HEK293 (cell line): ENCODE results near the gene CCL24.

Experiments used
- CTCF ChIA-PET: fragments of 350-600 bp; formaldehyde crosslinking; extraction: SDS; loops from one replicate; lab custom pipeline; 2021; ENCODE audit warnings: antibody characterized with exemption; lab: Yijun Ruan, JAX
- POLR2A ChIA-PET: fragments of 300-600 bp; formaldehyde crosslinking; extraction: SDS; loops from one replicate; lab custom pipeline; 2020; ENCODE audit warnings: antibody characterized with exemption, inconsistent platforms; lab: Yijun Ruan, JAX
- H3K27ac ChIP-seq: fragments of 200-500 bp; sonication (Bioruptor generic); 2 replicates; pipeline ENCODE4 v1.5.1; 2014; ENCODE audit warnings: low read depth, low read length, control low read depth, inconsistent platforms; ENCODE audit errors: extremely low read depth
- H3K36me3 ChIP-seq, 2 experiments: fragments of 200-500 bp in 1 of 2; sonication (Bioruptor generic) in 1 of 2; 1 replicate in 1 of 2; 2 replicates in 1 of 2; pipeline ENCODE4 v1.5.1; 2014 to 2017; ENCODE audit warnings: inconsistent platforms in 2 of 2, low read length in 2 of 2; ENCODE audit not compliant: control insufficient read depth in 2 of 2, insufficient read depth in 1 of 2
- H3K4me1 ChIP-seq: fragments of 200-500 bp; sonication (Bioruptor generic); 2 replicates; pipeline ENCODE4 v1.5.1; 2014; ENCODE audit warnings: mild to moderate bottlenecking, low read length, inconsistent platforms; ENCODE audit not compliant: control insufficient read depth, insufficient read depth
- H3K4me3 ChIP-seq: 2 replicates; pipeline ENCODE4 v1.5.1; 2011; ENCODE audit warnings: low read depth, mild to moderate bottlenecking, control low read depth, low read length, moderate library complexity
- H3K9me3 ChIP-seq: fragments of 200-500 bp; sonication (Bioruptor generic); 2 replicates; pipeline ENCODE4 v1.5.1; 2014; ENCODE audit warnings: low read depth, low read length, inconsistent platforms; ENCODE audit not compliant: control insufficient read depth, insufficient read depth
- MEIS1 ChIP-seq: sonication (generic); formaldehyde crosslinking; IDR thresholded peaks from 2 replicates; pipeline ENCODE4 v1.8.1; 2022; ENCODE audit warnings: missing genetic modification reagents, mild to moderate bottlenecking, borderline replicate concordance
- ZBTB1 ChIP-seq: fragments of 450-650 bp; formaldehyde crosslinking; IDR thresholded peaks from 2 replicates; pipeline ENCODE4 v1.5.1; 2016; ENCODE audit warnings: missing biosample characterization, missing genetic modification characterization
- ZBTB20 ChIP-seq: fragments of 450-650 bp; formaldehyde crosslinking; IDR thresholded peaks from 2 replicates; pipeline ENCODE4 v1.5.1; 2016; ENCODE audit warnings: missing biosample characterization, missing genetic modification characterization
- ZFP41 ChIP-seq: fragments of 450-650 bp; formaldehyde crosslinking; IDR thresholded peaks from 2 replicates; pipeline ENCODE4 v1.5.1; 2016; ENCODE audit warnings: missing biosample characterization, missing genetic modification characterization, borderline replicate concordance
- ZNF16 ChIP-seq: fragments of 450-650 bp; formaldehyde crosslinking; IDR thresholded peaks from 2 replicates; pipeline ENCODE4 v1.5.1; 2016; ENCODE audit warnings: low read depth, missing biosample characterization, missing genetic modification characterization
- ZNF2 ChIP-seq: fragments of 450-650 bp; formaldehyde crosslinking; IDR thresholded peaks from 2 replicates; pipeline ENCODE4 v1.5.1; 2016; ENCODE audit warnings: missing biosample characterization, missing genetic modification characterization
- ZNF202 ChIP-seq: fragments of 450-650 bp; formaldehyde crosslinking; IDR thresholded peaks from 2 replicates; pipeline ENCODE4 v1.5.1; 2016; ENCODE audit warnings: missing biosample characterization, missing genetic modification characterization, borderline replicate concordance
- ZNF211 ChIP-seq: fragments of 450-650 bp; formaldehyde crosslinking; IDR thresholded peaks from 2 replicates; pipeline ENCODE4 v1.5.1; 2016; ENCODE audit warnings: low read depth, missing biosample characterization, missing genetic modification characterization
- ZNF214 ChIP-seq: fragments of 450-650 bp; formaldehyde crosslinking; IDR thresholded peaks from 2 replicates; pipeline ENCODE4 v1.5.1; 2017; ENCODE audit warnings: missing biosample characterization, mild to moderate bottlenecking, missing genetic modification characterization, borderline replicate concordance
- ZNF354C ChIP-seq: fragments of 450-650 bp; formaldehyde crosslinking; IDR thresholded peaks from 2 replicates; pipeline ENCODE4 v1.5.1; 2016; ENCODE audit warnings: missing biosample characterization, missing genetic modification characterization, low read depth, borderline replicate concordance
- ZNF423 ChIP-seq: fragments of 450-650 bp; formaldehyde crosslinking; IDR thresholded peaks from 2 replicates; pipeline ENCODE4 v1.5.1; 2016; ENCODE audit warnings: missing biosample characterization, missing genetic modification characterization
- ZNF473 ChIP-seq: fragments of 450-650 bp; formaldehyde crosslinking; IDR thresholded peaks from 2 replicates; pipeline ENCODE4 v1.5.1; 2017; ENCODE audit warnings: missing biosample characterization, missing genetic modification characterization
- ZNF555 ChIP-seq: fragments of 450-650 bp; formaldehyde crosslinking; conservative IDR thresholded peaks from 2 replicates; pipeline ENCODE4 v1.5.1; 2017; ENCODE audit warnings: missing biosample characterization, mild to moderate bottlenecking, missing genetic modification characterization, inconsistent platforms
- ZNF623 ChIP-seq: fragments of 450-650 bp; formaldehyde crosslinking; IDR thresholded peaks from 2 replicates; pipeline ENCODE4 v1.5.1; 2016; ENCODE audit warnings: missing biosample characterization, missing genetic modification characterization
- ZNF677 ChIP-seq: fragments of 450-650 bp; IDR thresholded peaks from 2 replicates; pipeline ENCODE4 v1.5.0; 2018; ENCODE audit warnings: missing biosample characterization, mild to moderate bottlenecking, missing genetic modification characterization, moderate library complexity
- TF ChIP-seq, protein P1 (sequence below): fragments of 450-650 bp; formaldehyde crosslinking; IDR thresholded peaks from 2 replicates; pipeline ENCODE4 v1.5.0; 2017; ENCODE audit warnings: missing biosample characterization, missing genetic modification characterization, borderline replicate concordance
- TF ChIP-seq, protein P2 (sequence below): fragments of 450-650 bp; formaldehyde crosslinking; IDR thresholded peaks from 2 replicates; pipeline ENCODE4 v1.5.1; 2016; ENCODE audit warnings: missing biosample characterization, missing genetic modification characterization
- TF ChIP-seq, protein P3 (sequence below): fragments of 450-650 bp; formaldehyde crosslinking; optimal IDR thresholded peaks from 2 replicates; pipeline ENCODE3; 2016; ENCODE audit warnings: missing biosample characterization, mild to moderate bottlenecking, missing genetic modification characterization
- TF ChIP-seq, protein P4 (sequence below): fragments of 450-650 bp; formaldehyde crosslinking; IDR thresholded peaks from 2 replicates; pipeline ENCODE4 v1.5.1; 2017; ENCODE audit warnings: missing biosample characterization, missing genetic modification characterization
- TF ChIP-seq, protein P5 (sequence below): fragments of 450-650 bp; formaldehyde crosslinking; IDR thresholded peaks from 2 replicates; pipeline ENCODE4 v1.5.1; 2016; ENCODE audit warnings: missing biosample characterization, missing genetic modification characterization, borderline replicate concordance

CCL24 gene

DNA sequence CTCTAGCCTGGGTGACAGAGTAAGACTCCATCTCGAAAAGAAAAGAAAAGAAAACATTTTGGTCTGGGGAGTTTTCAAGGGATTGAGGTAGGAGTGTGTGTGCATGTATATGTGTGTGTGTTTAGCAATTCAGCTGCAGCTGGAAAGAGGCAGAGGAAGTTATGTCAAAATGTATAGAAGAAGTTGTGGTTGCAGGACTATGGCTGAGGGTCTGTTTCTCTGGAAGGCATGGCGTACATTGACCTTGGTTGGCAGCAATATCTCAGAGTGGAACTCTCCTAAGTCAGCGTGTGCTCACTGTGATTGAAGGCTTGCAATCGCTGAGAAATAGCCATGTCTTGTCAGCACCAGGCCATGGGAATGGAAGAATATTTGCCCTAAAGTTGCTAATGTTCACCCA, 36.6 kb upstream of the CCL24 start:
- H3K4me3 ChIP-seq = no peak overlapping the region
- H3K27ac ChIP-seq = no peak overlapping the region
- no peaks in the 10 kb centered on the region for H3K9me3 ChIP-seq
- POLR2A ChIA-PET = no interaction called here
- H3K36me3 ChIP-seq = no peaks in the 10 kb centered on the region
- no peaks in the 10 kb centered on the region for H3K4me1 ChIP-seq
- TF ChIP-seq, protein P1, sequence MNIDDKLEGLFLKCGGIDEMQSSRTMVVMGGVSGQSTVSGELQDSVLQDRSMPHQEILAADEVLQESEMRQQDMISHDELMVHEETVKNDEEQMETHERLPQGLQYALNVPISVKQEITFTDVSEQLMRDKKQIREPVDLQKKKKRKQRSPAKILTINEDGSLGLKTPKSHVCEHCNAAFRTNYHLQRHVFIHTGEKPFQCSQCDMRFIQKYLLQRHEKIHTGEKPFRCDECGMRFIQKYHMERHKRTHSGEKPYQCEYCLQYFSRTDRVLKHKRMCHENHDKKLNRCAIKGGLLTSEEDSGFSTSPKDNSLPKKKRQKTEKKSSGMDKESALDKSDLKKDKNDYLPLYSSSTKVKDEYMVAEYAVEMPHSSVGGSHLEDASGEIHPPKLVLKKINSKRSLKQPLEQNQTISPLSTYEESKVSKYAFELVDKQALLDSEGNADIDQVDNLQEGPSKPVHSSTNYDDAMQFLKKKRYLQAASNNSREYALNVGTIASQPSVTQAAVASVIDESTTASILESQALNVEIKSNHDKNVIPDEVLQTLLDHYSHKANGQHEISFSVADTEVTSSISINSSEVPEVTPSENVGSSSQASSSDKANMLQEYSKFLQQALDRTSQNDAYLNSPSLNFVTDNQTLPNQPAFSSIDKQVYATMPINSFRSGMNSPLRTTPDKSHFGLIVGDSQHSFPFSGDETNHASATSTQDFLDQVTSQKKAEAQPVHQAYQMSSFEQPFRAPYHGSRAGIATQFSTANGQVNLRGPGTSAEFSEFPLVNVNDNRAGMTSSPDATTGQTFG (tag by site-specific recombination) = no peak
- TF ChIP-seq ZNF555 (no peak), ZNF16 (no peak), ZNF423 (tag by site-specific recombination) (no peak), ZFP41 (no peak)
- TF ChIP-seq, protein P2, sequence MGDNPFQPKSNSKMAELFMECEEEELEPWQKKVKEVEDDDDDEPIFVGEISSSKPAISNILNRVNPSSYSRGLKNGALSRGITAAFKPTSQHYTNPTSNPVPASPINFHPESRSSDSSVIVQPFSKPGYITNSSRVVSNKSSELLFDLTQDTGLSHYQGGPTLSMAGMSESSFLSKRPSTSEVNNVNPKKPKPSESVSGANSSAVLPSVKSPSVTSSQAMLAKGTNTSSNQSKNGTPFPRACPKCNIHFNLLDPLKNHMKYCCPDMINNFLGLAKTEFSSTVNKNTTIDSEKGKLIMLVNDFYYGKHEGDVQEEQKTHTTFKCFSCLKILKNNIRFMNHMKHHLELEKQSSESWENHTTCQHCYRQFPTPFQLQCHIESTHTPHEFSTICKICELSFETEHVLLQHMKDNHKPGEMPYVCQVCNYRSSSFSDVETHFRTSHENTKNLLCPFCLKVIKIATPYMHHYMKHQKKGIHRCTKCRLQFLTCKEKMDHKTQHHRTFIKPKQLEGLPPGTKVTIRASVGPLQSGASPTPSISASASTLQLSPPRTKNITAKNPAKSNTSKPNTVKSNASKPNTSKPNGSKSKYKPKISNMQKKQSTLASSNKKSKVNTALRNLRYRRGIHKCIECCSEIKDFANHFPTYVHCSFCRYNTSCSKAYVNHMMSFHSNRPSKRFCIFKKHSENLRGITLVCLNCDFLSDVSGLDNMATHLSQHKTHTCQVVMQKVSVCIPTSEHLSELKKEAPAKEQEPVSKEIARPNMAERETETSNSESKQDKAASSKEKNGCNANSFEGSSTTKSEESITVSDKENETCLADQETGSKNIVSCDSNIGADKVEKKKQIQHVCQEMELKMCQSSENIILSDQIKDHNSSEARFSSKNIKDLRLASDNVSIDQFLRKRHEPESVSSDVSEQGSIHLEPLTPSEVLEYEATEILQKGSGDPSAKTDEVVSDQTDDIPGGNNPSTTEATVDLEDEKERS (tag by site-specific recombination) = no peak
- TF ChIP-seq, all 188 proteins: peak for 0
- CTCF ChIA-PET = no interaction called here

DNA sequence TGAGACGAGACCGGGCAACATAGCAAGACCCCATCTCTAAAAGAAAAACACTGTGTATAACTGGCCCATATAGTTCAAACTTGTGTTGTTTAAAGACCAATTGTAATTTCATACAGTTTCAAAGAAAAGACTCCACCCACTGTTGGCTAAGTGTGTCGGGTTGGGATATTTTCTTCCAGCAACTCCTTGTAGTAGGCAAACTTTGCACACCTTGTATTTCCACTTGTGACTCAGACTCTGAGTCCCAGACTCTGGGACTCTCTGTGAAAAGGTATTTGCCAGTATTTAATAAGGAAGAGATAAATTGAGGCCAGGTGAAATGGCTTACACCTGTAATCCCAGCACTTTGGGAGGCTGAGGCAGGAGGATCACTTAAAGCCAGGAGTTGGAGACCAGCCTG, 36.0 kb upstream of the CCL24 start:
- Histone ChIP-seq H3K4me1 (no peaks in the 10 kb centered on the region), H3K9me3 (no peaks in the 10 kb centered on the region), H3K4me3 (no peak overlapping the region), H3K36me3 (no peaks in the 10 kb centered on the region), H3K27ac (no peak overlapping the region)
- no peak for TF ChIP-seq ZBTB1 (tag by site-specific recombination)
- TF ChIP-seq, protein P3, sequence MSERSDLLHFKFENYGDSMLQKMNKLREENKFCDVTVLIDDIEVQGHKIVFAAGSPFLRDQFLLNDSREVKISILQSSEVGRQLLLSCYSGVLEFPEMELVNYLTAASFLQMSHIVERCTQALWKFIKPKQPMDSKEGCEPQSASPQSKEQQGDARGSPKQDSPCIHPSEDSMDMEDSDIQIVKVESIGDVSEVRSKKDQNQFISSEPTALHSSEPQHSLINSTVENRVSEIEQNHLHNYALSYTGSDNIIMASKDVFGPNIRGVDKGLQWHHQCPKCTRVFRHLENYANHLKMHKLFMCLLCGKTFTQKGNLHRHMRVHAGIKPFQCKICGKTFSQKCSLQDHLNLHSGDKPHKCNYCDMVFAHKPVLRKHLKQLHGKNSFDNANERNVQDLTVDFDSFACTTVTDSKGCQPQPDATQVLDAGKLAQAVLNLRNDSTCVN (tag by site-specific recombination) = no peak
- TF ChIP-seq ZNF214 (tag by site-specific recombination) = no peak
- TF ChIP-seq ZNF2 (tag by site-specific recombination) = no peak
- no peak for TF ChIP-seq ZBTB20 (tag by site-specific recombination)
- TF ChIP-seq ZNF202 = no peak
- TF ChIP-seq, protein P4, sequence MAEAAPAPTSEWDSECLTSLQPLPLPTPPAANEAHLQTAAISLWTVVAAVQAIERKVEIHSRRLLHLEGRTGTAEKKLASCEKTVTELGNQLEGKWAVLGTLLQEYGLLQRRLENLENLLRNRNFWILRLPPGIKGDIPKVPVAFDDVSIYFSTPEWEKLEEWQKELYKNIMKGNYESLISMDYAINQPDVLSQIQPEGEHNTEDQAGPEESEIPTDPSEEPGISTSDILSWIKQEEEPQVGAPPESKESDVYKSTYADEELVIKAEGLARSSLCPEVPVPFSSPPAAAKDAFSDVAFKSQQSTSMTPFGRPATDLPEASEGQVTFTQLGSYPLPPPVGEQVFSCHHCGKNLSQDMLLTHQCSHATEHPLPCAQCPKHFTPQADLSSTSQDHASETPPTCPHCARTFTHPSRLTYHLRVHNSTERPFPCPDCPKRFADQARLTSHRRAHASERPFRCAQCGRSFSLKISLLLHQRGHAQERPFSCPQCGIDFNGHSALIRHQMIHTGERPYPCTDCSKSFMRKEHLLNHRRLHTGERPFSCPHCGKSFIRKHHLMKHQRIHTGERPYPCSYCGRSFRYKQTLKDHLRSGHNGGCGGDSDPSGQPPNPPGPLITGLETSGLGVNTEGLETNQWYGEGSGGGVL (tag by site-specific recombination) = no peak
- ChIA-PET CTCF (no interaction called here), POLR2A (interaction anchor here (0.5 kb wide), 1 partner anchor 17 kb away, joined by 3 read pairs; no protein-coding TSS in a partner anchor)

DNA sequence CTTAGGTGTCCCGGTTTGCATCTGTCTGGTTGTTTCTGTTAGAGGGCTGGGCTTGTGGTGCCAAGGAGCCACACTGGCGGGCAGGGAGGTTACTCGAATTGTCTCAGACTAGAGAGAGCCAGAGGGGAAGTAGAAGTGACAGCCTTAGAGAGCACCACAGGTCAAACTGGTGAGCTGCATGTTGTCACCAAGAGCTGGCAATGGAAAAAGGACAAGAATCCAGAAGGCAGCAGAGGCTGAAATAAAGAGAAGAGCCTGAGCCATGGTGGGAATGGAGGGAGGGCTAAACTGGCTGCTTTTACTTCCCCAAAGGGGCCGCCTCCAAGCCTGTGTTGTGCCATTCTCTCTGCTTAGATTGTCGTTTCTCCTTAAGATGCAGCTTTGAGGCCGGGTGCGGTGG, 34.1 kb upstream of the CCL24 start:
- no peaks in the 10 kb centered on the region for H3K9me3 ChIP-seq
- no peak overlapping the region for H3K4me3 ChIP-seq
- POLR2A ChIA-PET = no interaction called here
- CTCF ChIA-PET = interaction anchor here (0.9 kb wide), 1 partner anchor 19 kb away, joined by 3 read pairs; no protein-coding TSS in a partner anchor
- H3K27ac ChIP-seq = no peak overlapping the region
- no peaks in the 10 kb centered on the region for H3K4me1 ChIP-seq
- H3K36me3 ChIP-seq = no peaks in the 10 kb centered on the region
- TF ChIP-seq ZNF473 (tag by site-specific recombination) (no peak), MEIS1 (CRISPR knock-in tag) (no peak), ZNF677 (no peak), ZNF354C (tag by site-specific recombination) (no peak), ZNF623 (tag by site-specific recombination) (no peak), ZNF211 (tag by site-specific recombination) (no peak)
- TF ChIP-seq, protein P5, sequence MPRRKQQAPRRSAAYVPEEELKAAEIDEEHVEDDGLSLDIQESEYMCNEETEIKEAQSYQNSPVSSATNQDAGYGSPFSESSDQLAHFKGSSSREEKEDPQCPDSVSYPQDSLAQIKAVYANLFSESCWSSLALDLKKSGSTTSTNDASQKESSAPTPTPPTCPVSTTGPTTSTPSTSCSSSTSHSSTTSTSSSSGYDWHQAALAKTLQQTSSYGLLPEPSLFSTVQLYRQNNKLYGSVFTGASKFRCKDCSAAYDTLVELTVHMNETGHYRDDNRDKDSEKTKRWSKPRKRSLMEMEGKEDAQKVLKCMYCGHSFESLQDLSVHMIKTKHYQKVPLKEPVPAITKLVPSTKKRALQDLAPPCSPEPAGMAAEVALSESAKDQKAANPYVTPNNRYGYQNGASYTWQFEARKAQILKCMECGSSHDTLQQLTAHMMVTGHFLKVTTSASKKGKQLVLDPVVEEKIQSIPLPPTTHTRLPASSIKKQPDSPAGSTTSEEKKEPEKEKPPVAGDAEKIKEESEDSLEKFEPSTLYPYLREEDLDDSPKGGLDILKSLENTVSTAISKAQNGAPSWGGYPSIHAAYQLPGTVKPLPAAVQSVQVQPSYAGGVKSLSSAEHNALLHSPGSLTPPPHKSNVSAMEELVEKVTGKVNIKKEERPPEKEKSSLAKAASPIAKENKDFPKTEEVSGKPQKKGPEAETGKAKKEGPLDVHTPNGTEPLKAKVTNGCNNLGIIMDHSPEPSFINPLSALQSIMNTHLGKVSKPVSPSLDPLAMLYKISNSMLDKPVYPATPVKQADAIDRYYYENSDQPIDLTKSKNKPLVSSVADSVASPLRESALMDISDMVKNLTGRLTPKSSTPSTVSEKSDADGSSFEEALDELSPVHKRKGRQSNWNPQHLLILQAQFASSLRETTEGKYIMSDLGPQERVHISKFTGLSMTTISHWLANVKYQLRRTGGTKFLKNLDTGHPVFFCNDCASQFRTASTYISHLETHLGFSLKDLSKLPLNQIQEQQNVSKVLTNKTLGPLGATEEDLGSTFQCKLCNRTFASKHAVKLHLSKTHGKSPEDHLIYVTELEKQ (tag by site-specific recombination) = no peak
